WTC11 (cell line): Measurements from ENCODE around the gene TMA16. TPM values are rescaled to one million over a fixed set of nuclear protein-coding genes. Genes with fewer than 3 reads are reported as not detected.

ENCODE experiments used
- ATAC-seq: fragments of 200-7000 bp; cut with Tn5 transposase; 2 replicates; pipeline ENCODE4 v1.10.0; 2021; ENCODE audit warnings: mild to moderate bottlenecking, moderate library complexity
- CTCF ChIA-PET: fragments of 300-600 bp; sonication (Branson Sonifier 250); formaldehyde crosslinking; loops from one replicate; lab custom pipeline; 2021; ENCODE audit warnings: antibody characterized with exemption; lab: Charles Lee
- POLR2A ChIA-PET: fragments of 350-600 bp; sonication (Branson Sonifier 250); formaldehyde crosslinking; loops from one replicate; lab custom pipeline; 2021; ENCODE audit warnings: antibody characterized with exemption; lab: Charles Lee
- DNase-seq: peaks from one replicate; pipeline ENCODE4 v3.0.0; 2021; ENCODE audit warnings: low spot score
- H3K27ac Mint-ChIP-seq: 2 replicates; pipeline ENCODE4 v1.8.0; 2021; ENCODE audit warnings: mixed read lengths
- H3K27me3 Mint-ChIP-seq: 2 replicates; pipeline ENCODE4 v1.8.0; 2021; ENCODE audit warnings: low read depth, mild to moderate bottlenecking, moderate library complexity, mixed read lengths
- H3K36me3 Mint-ChIP-seq: 2 replicates; pipeline ENCODE4 v1.8.0; 2021; ENCODE audit warnings: mixed read lengths
- H3K4me1 Mint-ChIP-seq: 2 replicates; pipeline ENCODE4 v1.8.0; 2022; ENCODE audit warnings: mixed read lengths
- H3K4me3 Mint-ChIP-seq: 2 replicates; pipeline ENCODE4 v1.8.0; 2021; ENCODE audit warnings: mild to moderate bottlenecking, moderate library complexity, mixed read lengths
- H3K9me3 Mint-ChIP-seq: 2 replicates; pipeline ENCODE4 v1.8.0; 2021; ENCODE audit warnings: mixed read lengths
- CREM ChIP-seq: sonication (generic); formaldehyde crosslinking; IDR thresholded peaks from 2 replicates; pipeline ENCODE4 v1.8.1; 2022; ENCODE audit warnings: mild to moderate bottlenecking, missing genetic modification reagents, moderate library complexity
- EMX1 ChIP-seq: fragments of 250-450 bp; sonication (Bioruptor Pico); IDR thresholded peaks from 2 replicates; pipeline ENCODE4 v1.8.0; 2021; ENCODE audit warnings: mild to moderate bottlenecking
- ESRRA ChIP-seq: sonication (generic); formaldehyde crosslinking; IDR thresholded peaks from 2 replicates; pipeline ENCODE4 v1.8.1; 2022; ENCODE audit warnings: mild to moderate bottlenecking, missing genetic modification reagents, borderline replicate concordance
- GRHL2 ChIP-seq: fragments of 250-450 bp; sonication (Bioruptor Pico); IDR thresholded peaks from 2 replicates; pipeline ENCODE4 v1.8.0; 2022; ENCODE audit warnings: mild to moderate bottlenecking, moderate library complexity; ENCODE audit not compliant: insufficient replicate concordance, severe bottlenecking
- HMGA2 ChIP-seq: fragments of 250-450 bp; sonication (Bioruptor Pico); IDR thresholded peaks from 2 replicates; pipeline ENCODE4 v1.4.0; 2021; ENCODE audit warnings: mild to moderate bottlenecking, moderate library complexity
- MXD4 ChIP-seq: fragments of 250-450 bp; sonication (Bioruptor Pico); IDR thresholded peaks from 2 replicates; pipeline ENCODE4 v1.8.0; 2021; ENCODE audit warnings: mild to moderate bottlenecking, moderate library complexity, borderline replicate concordance
- RELA ChIP-seq: sonication (generic); formaldehyde crosslinking; IDR thresholded peaks from 2 replicates; pipeline ENCODE4 v1.8.1; 2022; ENCODE audit warnings: missing genetic modification reagents, mild to moderate bottlenecking, borderline replicate concordance
- RORB ChIP-seq: fragments of 250-450 bp; sonication (Bioruptor Pico); IDR thresholded peaks from 2 replicates; pipeline ENCODE4 v1.9.0; 2021; ENCODE audit warnings: mild to moderate bottlenecking
- TEAD1 ChIP-seq: sonication (generic); formaldehyde crosslinking; IDR thresholded peaks from 2 replicates; pipeline ENCODE4 v1.8.0; 2022; ENCODE audit warnings: mild to moderate bottlenecking, missing genetic modification reagents
- TP53 ChIP-seq: sonication (generic); formaldehyde crosslinking; IDR thresholded peaks from 2 replicates; pipeline ENCODE4 v1.8.1; 2023; ENCODE audit warnings: mild to moderate bottlenecking, missing genetic modification reagents
- ZNF121 ChIP-seq: sonication (generic); formaldehyde crosslinking; IDR thresholded peaks from 2 replicates; pipeline ENCODE4 v1.8.0; 2023; ENCODE audit warnings: missing genetic modification reagents
- ZNF138 ChIP-seq: sonication (generic); formaldehyde crosslinking; conservative IDR thresholded peaks from 2 replicates; pipeline ENCODE4 v1.8.1; 2022; ENCODE audit warnings: mild to moderate bottlenecking, moderate library complexity, missing genetic modification reagents
- ZNF317 ChIP-seq: sonication (generic); formaldehyde crosslinking; IDR thresholded peaks from 2 replicates; pipeline ENCODE4 v1.8.1; 2023; ENCODE audit warnings: low read depth, mild to moderate bottlenecking, moderate library complexity, missing genetic modification reagents, borderline replicate concordance
- ZNF671 ChIP-seq: fragments of 250-450 bp; sonication (Bioruptor Pico); IDR thresholded peaks from 2 replicates; pipeline ENCODE4 v1.8.0; 2021; ENCODE audit warnings: mild to moderate bottlenecking
- total RNA-seq: library from RNA; stranded (reverse); gene quantifications from 3 replicates; pipeline ENCODE4 v1.2.3, GENCODE V29; 2021
- TF ChIP-seq, protein P1 (sequence below): fragments of 250-450 bp; sonication (Bioruptor Pico); IDR thresholded peaks from 2 replicates; pipeline ENCODE4 v2.1.2; 2022; ENCODE audit warnings: mild to moderate bottlenecking, moderate library complexity
- TF ChIP-seq, protein P2 (sequence below): sonication (generic); formaldehyde crosslinking; IDR thresholded peaks from 2 replicates; pipeline ENCODE4 v1.8.1; 2023; ENCODE audit warnings: mild to moderate bottlenecking, missing genetic modification reagents, moderate library complexity
- TF ChIP-seq, protein P3 (sequence below): fragments of 250-450 bp; sonication (Bioruptor Pico); IDR thresholded peaks from 2 replicates; pipeline ENCODE4 v1.9.0; 2021; ENCODE audit warnings: moderate library complexity, mild to moderate bottlenecking, inconsistent platforms, borderline replicate concordance
- TF ChIP-seq, protein P4 (sequence below): fragments of 250-450 bp; sonication (Bioruptor Pico); conservative IDR thresholded peaks from 2 replicates; pipeline ENCODE4 v1.9.0; 2021; ENCODE audit warnings: mild to moderate bottlenecking
- TF ChIP-seq, protein P5 (sequence below): sonication (generic); formaldehyde crosslinking; IDR thresholded peaks from 2 replicates; pipeline ENCODE4 v1.8.1; 2023; ENCODE audit warnings: mild to moderate bottlenecking, missing genetic modification reagents
- TF ChIP-seq, protein P6 (sequence below): sonication (generic); formaldehyde crosslinking; IDR thresholded peaks from 2 replicates; pipeline ENCODE4 v1.8.1; 2023; ENCODE audit warnings: mild to moderate bottlenecking, missing genetic modification reagents, moderate library complexity
- TF ChIP-seq, protein P7 (sequence below): sonication (generic); formaldehyde crosslinking; IDR thresholded peaks from 2 replicates; pipeline ENCODE4 v1.8.1; 2023; ENCODE audit warnings: mild to moderate bottlenecking, missing genetic modification reagents

The TMA16 gene
- total RNA-seq, 1 experiment from 2014 or later: 63.7 TPM

DNA sequence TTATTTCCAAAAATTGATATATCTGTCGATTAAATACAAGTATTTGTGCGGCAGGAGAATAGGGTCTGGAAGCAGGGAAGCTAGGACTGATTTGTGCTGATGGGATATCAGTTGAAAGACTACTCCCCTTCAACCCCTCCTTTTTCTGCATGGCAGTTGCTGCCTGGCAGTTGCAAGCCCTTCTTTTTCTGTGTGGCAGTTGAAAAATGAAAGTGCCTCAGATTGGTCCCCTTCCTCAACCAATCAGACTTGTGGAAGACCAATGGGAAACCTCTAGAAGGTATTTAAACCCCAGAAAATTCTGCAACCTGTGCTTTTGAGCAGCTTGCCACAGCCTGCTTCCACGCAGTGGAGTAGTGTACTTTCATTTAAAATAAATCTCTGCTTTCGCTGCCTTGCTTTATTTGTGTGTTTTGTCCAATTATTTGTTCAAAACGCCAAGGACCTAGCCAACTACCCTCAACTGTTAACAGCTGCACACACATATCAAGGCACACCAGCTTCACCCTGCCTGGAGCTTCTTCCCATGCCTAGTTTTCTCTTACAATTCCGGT lies 1.5 kb upstream of the TMA16 start:
- Mint-ChIP-seq H3K4me1 (peaks cover 14% of the 10 kb centered on the region), H3K36me3 (peaks cover 13% of the 10 kb centered on the region), H3K27me3 (no peaks in the 10 kb centered on the region; the same call in 1 of the 2 replicates), H3K9me3 (peaks cover 5% of the 10 kb centered on the region), H3K27ac (no peak overlapping the region), H3K4me3 (peak overlapping the region; percentile 91)
- TF ChIP-seq, protein P1, sequence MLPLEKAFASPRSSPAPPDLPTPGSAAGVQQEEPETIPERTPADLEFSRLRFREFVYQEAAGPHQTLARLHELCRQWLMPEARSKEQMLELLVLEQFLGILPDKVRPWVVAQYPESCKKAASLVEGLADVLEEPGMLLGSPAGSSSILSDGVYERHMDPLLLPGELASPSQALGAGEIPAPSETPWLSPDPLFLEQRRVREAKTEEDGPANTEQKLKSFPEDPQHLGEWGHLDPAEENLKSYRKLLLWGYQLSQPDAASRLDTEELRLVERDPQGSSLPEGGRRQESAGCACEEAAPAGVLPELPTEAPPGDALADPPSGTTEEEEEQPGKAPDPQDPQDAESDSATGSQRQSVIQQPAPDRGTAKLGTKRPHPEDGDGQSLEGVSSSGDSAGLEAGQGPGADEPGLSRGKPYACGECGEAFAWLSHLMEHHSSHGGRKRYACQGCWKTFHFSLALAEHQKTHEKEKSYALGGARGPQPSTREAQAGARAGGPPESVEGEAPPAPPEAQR: no peak
- TF ChIP-seq, protein P2, sequence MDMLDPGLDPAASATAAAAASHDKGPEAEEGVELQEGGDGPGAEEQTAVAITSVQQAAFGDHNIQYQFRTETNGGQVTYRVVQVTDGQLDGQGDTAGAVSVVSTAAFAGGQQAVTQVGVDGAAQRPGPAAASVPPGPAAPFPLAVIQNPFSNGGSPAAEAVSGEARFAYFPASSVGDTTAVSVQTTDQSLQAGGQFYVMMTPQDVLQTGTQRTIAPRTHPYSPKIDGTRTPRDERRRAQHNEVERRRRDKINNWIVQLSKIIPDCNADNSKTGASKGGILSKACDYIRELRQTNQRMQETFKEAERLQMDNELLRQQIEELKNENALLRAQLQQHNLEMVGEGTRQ (CRISPR knock-in tag): no peak
- TF ChIP-seq ZNF671 (CRISPR knock-in tag): no peak
- no peak for TF ChIP-seq ESRRA (CRISPR knock-in tag)
- TF ChIP-seq EMX1: no peak
- TF ChIP-seq RELA (CRISPR knock-in tag): no peak
- TF ChIP-seq, protein P3, sequence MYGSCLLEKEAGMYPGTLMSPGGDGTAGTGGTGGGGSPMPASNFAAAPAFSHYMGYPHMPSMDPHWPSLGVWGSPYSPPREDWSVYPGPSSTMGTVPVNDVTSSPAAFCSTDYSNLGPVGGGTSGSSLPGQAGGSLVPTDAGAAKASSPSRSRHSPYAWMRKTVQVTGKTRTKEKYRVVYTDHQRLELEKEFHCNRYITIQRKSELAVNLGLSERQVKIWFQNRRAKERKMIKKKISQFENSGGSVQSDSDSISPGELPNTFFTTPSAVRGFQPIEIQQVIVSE (CRISPR knock-in tag): no peak
- TF ChIP-seq MXD4 (CRISPR knock-in tag): no peak
- TF ChIP-seq TEAD1: no peak
- no peak for TF ChIP-seq CREM
- no peak for TF ChIP-seq HMGA2 (CRISPR knock-in tag)
- TF ChIP-seq, protein P4, sequence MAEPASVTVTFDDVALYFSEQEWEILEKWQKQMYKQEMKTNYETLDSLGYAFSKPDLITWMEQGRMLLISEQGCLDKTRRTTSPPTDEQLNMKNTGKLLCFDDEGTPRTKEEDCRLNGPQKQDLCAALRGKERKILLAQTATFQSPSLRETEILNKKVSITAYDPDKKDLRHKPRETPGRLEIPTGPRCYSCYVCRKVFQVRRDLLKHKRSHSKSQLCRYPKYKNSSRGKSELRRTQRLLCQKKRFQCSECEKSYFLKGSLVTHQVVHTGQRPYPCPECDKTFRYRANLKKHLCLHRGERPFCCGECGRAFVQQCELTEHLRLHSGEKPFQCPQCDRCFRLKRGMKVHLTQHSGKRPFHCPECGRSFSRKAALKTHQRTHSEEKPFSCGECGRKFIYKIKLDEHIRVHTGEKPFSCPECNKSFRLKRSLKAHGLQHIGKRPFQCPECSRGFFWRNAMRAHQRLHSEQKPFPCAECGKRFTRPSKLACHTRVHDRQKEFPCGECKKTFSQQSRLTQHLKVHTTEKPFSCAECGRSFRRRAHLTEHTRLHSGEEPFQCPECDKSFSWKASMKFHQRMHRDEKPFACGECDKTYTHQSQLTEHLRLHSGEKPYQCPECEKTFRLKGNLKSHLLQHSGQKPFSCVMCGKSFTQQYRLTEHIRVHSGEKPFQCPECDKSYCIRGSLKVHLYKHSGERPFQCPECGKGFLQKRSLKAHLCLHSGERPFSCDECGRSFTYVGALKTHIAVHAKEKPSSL: no peak
- TF ChIP-seq ZNF138 (CRISPR knock-in tag): no peak
- TF ChIP-seq, protein P5, sequence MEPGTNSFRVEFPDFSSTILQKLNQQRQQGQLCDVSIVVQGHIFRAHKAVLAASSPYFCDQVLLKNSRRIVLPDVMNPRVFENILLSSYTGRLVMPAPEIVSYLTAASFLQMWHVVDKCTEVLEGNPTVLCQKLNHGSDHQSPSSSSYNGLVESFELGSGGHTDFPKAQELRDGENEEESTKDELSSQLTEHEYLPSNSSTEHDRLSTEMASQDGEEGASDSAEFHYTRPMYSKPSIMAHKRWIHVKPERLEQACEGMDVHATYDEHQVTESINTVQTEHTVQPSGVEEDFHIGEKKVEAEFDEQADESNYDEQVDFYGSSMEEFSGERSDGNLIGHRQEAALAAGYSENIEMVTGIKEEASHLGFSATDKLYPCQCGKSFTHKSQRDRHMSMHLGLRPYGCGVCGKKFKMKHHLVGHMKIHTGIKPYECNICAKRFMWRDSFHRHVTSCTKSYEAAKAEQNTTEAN (CRISPR knock-in tag): no peak
- TF ChIP-seq GRHL2: no peak
- no peak for DNase-seq
- ATAC-seq: no peak
- CTCF ChIA-PET: interaction anchor here (2.5 kb wide), 1 partner anchor 57 kb away, joined by 15 read pairs; no protein-coding TSS in a partner anchor
- POLR2A ChIA-PET: interaction anchor here (0.9 kb wide), 1 partner anchor 160 kb away, joined by 3 read pairs; no protein-coding TSS in a partner anchor

DNA sequence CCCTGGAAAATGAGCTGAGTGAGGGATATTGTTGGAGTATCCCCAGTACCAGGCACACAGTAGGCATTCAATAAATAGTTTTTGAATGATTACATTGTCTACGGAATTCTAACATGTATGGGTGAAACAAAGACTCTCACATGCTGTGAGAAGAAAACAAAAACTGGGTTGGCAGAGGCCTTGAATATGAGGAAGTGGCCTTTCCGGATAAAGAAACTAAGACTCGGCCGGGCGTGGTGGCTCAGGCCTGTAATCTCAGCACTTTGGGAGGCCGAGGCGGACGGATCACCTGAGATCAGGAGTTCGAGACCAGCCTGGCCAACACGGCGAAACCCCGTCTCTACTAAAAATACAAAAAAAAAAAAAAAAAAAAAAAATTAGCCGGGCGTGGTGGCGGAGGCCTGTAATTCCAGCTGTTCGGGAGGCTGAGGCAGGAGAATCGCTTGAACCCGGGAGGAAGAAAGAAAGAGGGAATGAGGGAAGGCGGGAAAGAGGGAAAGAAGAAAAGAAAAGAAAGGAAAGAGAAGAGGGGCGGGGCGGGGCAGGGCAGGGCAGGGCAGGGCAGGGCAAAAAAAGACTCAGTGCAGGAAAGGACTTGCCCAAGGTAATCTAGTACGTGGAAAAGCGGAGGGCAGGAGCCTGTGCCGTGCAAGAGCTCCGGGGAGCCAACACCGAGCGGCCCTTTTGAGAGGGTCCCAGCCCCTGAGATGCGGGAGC lies 689 bp upstream of the TMA16 start:
- ATAC-seq (no peak), DNase-seq (no peak)
- TF ChIP-seq ZNF317 (CRISPR knock-in tag): no peak
- no peak for TF ChIP-seq RORB (CRISPR knock-in tag)
- TF ChIP-seq, protein P6, sequence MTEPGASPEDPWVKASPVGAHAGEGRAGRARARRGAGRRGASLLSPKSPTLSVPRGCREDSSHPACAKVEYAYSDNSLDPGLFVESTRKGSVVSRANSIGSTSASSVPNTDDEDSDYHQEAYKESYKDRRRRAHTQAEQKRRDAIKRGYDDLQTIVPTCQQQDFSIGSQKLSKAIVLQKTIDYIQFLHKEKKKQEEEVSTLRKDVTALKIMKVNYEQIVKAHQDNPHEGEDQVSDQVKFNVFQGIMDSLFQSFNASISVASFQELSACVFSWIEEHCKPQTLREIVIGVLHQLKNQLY: no peak
- TF ChIP-seq, protein P7, sequence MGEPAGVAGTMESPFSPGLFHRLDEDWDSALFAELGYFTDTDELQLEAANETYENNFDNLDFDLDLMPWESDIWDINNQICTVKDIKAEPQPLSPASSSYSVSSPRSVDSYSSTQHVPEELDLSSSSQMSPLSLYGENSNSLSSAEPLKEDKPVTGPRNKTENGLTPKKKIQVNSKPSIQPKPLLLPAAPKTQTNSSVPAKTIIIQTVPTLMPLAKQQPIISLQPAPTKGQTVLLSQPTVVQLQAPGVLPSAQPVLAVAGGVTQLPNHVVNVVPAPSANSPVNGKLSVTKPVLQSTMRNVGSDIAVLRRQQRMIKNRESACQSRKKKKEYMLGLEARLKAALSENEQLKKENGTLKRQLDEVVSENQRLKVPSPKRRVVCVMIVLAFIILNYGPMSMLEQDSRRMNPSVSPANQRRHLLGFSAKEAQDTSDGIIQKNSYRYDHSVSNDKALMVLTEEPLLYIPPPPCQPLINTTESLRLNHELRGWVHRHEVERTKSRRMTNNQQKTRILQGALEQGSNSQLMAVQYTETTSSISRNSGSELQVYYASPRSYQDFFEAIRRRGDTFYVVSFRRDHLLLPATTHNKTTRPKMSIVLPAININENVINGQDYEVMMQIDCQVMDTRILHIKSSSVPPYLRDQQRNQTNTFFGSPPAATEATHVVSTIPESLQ (CRISPR knock-in tag): no peak
- no peak for TF ChIP-seq TP53 (CRISPR knock-in tag)
- TF ChIP-seq ZNF121: no peak
- no peaks in the 10 kb centered on the region for H3K9me3 Mint-ChIP-seq
- ChIA-PET POLR2A (interaction anchor here (0.6 to 1.3 kb wide), 11 partner anchors 8 to 751 kb away, joined by 3 to 11 read pairs (median 3); partner anchors contain the start of genes NAF1 and NPY1R), CTCF (interaction anchor here (1.4 to 2.5 kb wide), 3 partner anchors 8 to 161 kb away, joined by 4 to 15 read pairs (median 7); no protein-coding TSS in a partner anchor)
- H3K36me3 Mint-ChIP-seq: peaks cover 14% of the 10 kb centered on the region
- peak overlapping the region; percentile 100 for H3K27ac Mint-ChIP-seq
- H3K4me3 Mint-ChIP-seq: peak overlapping the region; percentile 91
- peaks cover 14% of the 10 kb centered on the region for H3K4me1 Mint-ChIP-seq
- no peaks in the 10 kb centered on the region; the same call in 1 of the 2 replicates for H3K27me3 Mint-ChIP-seq
